ENCODE results near the gene POTEM. TPM values are rescaled to one million over a fixed set of nuclear protein-coding genes. Genes with fewer than 3 reads are reported as not detected.
"Not testable (repeated sequence)": the region's sequence is repeated elsewhere in the genome, so short reads cannot be mapped to it uniquely, and the experiment has no call there.

POTEM gene
- total and polyA plus RNA-seq, 10 of the 15 experiments (the other 5 are each of a cell fraction or from before 2014, with no cell fraction given) = 0.04 TPM; not detected in 9

- H3K9me3 ChIP-seq (replicated peaks; ENCODE audit: control insufficient read depth, insufficient read depth, low read length); DNase-seq (ENCODE audit: low read depth, low spot score); BruUV-seq (replicated peaks); RAD21 ChIA-PET (ENCODE audit: unreplicated experiment); CTCF ChIA-PET; H3K27ac ChIP-seq (ENCODE audit: control insufficient read depth, insufficient read depth); H3K4me3 ChIP-seq; FAIRE-seq; H3K79me2 ChIP-seq (ENCODE audit: control insufficient read depth, insufficient read depth, low read length); H3K36me3 ChIP-seq (ENCODE audit: control insufficient read depth in 2 of 2, insufficient read depth in 2 of 2, low read length in 1 of 2); H3K27me3 ChIP-seq (replicated peaks in 1 of 2; ENCODE audit: control insufficient read depth in 2 of 2, insufficient read depth in 2 of 2, low read length in 1 of 2); H3K4me2 ChIP-seq (ENCODE audit: control insufficient read depth, insufficient read depth); H2AFZ ChIP-seq (ENCODE audit: control insufficient read depth, low read depth, low read length); SMC1A ChIA-PET (ENCODE audit: uncharacterized antibody, unreplicated experiment); H4K20me1 ChIP-seq (ENCODE audit: control insufficient read depth, insufficient read depth); intact Hi-C loops (cut with micrococcal nuclease; ENCODE audit: unreplicated experiment); in situ Hi-C loops (cut with MboI); H3K4me1 ChIP-seq (ENCODE audit: control insufficient read depth, insufficient read depth, low read length); ATAC-seq; H3K9ac ChIP-seq (ENCODE audit: control insufficient read depth, insufficient read depth, low read length); POLR2A ChIA-PET: not testable (repeated sequence)
- WGBS (ENCODE audit: insufficient coverage, insufficient replicate concordance, low lambda C conversion rate, missing lambda C conversion rate) = 43% methylated on average over 2 of the region's 5 CpGs
These were observed 46.1 kb upstream of the POTEM start for GRCh38 chr14:18921055-18921701.

- H3K4me2 ChIP-seq (ENCODE audit: control insufficient read depth, insufficient read depth); SMC1A ChIA-PET (ENCODE audit: uncharacterized antibody, unreplicated experiment); H3K4me3 ChIP-seq; H2AFZ ChIP-seq (ENCODE audit: control insufficient read depth, low read depth, low read length); in situ Hi-C loops (cut with MboI); CTCF ChIA-PET; H3K4me1 ChIP-seq (ENCODE audit: control insufficient read depth, insufficient read depth, low read length); DNase-seq (ENCODE audit: low read depth, low spot score); H4K20me1 ChIP-seq (ENCODE audit: control insufficient read depth, insufficient read depth); H3K36me3 ChIP-seq (ENCODE audit: control insufficient read depth in 2 of 2, insufficient read depth in 2 of 2, low read length in 1 of 2); BruUV-seq (replicated peaks); intact Hi-C loops (cut with micrococcal nuclease; ENCODE audit: unreplicated experiment); POLR2A ChIA-PET; RAD21 ChIA-PET (ENCODE audit: unreplicated experiment); H3K9ac ChIP-seq (ENCODE audit: control insufficient read depth, insufficient read depth, low read length); H3K27ac ChIP-seq (ENCODE audit: control insufficient read depth, insufficient read depth); FAIRE-seq; H3K9me3 ChIP-seq (replicated peaks; ENCODE audit: control insufficient read depth, insufficient read depth, low read length); H3K79me2 ChIP-seq (ENCODE audit: control insufficient read depth, insufficient read depth, low read length); H3K27me3 ChIP-seq (replicated peaks in 1 of 2; ENCODE audit: control insufficient read depth in 2 of 2, insufficient read depth in 2 of 2, low read length in 1 of 2); ATAC-seq: not testable (repeated sequence)
- WGBS (ENCODE audit: insufficient coverage, insufficient replicate concordance, low lambda C conversion rate, missing lambda C conversion rate) = 100% methylated on average over 2 of the region's 9 CpGs
These were observed 30.4 kb upstream of the POTEM start for GRCh38 chr14:18936848-18937247.

GRCh38 chr14:18938733-18939132, 28.5 kb upstream of the POTEM start:
- in situ Hi-C loops (cut with MboI); H3K79me2 ChIP-seq (ENCODE audit: control insufficient read depth, insufficient read depth, low read length); DNase-seq (ENCODE audit: low read depth, low spot score); intact Hi-C loops (cut with micrococcal nuclease; ENCODE audit: unreplicated experiment); POLR2A ChIA-PET; H3K4me1 ChIP-seq (ENCODE audit: control insufficient read depth, insufficient read depth, low read length); RAD21 ChIA-PET (ENCODE audit: unreplicated experiment); CTCF ChIA-PET; H4K20me1 ChIP-seq (ENCODE audit: control insufficient read depth, insufficient read depth); H2AFZ ChIP-seq (ENCODE audit: control insufficient read depth, low read depth, low read length); H3K4me3 ChIP-seq; SMC1A ChIA-PET (ENCODE audit: uncharacterized antibody, unreplicated experiment); BruUV-seq (replicated peaks); H3K27me3 ChIP-seq (replicated peaks in 1 of 2; ENCODE audit: control insufficient read depth in 2 of 2, insufficient read depth in 2 of 2, low read length in 1 of 2); H3K4me2 ChIP-seq (ENCODE audit: control insufficient read depth, insufficient read depth); H3K9me3 ChIP-seq (replicated peaks; ENCODE audit: control insufficient read depth, insufficient read depth, low read length); H3K27ac ChIP-seq (ENCODE audit: control insufficient read depth, insufficient read depth); H3K9ac ChIP-seq (ENCODE audit: control insufficient read depth, insufficient read depth, low read length); H3K36me3 ChIP-seq (ENCODE audit: control insufficient read depth in 2 of 2, insufficient read depth in 2 of 2, low read length in 1 of 2); FAIRE-seq; ATAC-seq: not testable (repeated sequence)
- no CpG with 5 or more reads among the region's 2 CpGs for WGBS (ENCODE audit: insufficient coverage, insufficient replicate concordance, low lambda C conversion rate, missing lambda C conversion rate)

GRCh38 chr14:18949939-18950338, 17.3 kb upstream of the POTEM start:
- H3K36me3 ChIP-seq (ENCODE audit: control insufficient read depth in 2 of 2, insufficient read depth in 2 of 2, low read length in 1 of 2); BruUV-seq (replicated peaks); FAIRE-seq; H3K4me3 ChIP-seq; H3K9me3 ChIP-seq (replicated peaks; ENCODE audit: control insufficient read depth, insufficient read depth, low read length); H3K27ac ChIP-seq (ENCODE audit: control insufficient read depth, insufficient read depth); POLR2A ChIA-PET; RAD21 ChIA-PET (ENCODE audit: unreplicated experiment); H3K4me2 ChIP-seq (ENCODE audit: control insufficient read depth, insufficient read depth); H3K9ac ChIP-seq (ENCODE audit: control insufficient read depth, insufficient read depth, low read length); DNase-seq (ENCODE audit: low read depth, low spot score); H4K20me1 ChIP-seq (ENCODE audit: control insufficient read depth, insufficient read depth); SMC1A ChIA-PET (ENCODE audit: uncharacterized antibody, unreplicated experiment); in situ Hi-C loops (cut with MboI); H2AFZ ChIP-seq (ENCODE audit: control insufficient read depth, low read depth, low read length); CTCF ChIA-PET; H3K4me1 ChIP-seq (ENCODE audit: control insufficient read depth, insufficient read depth, low read length); H3K27me3 ChIP-seq (replicated peaks in 1 of 2; ENCODE audit: control insufficient read depth in 2 of 2, insufficient read depth in 2 of 2, low read length in 1 of 2); ATAC-seq; intact Hi-C loops (cut with micrococcal nuclease; ENCODE audit: unreplicated experiment); H3K79me2 ChIP-seq (ENCODE audit: control insufficient read depth, insufficient read depth, low read length): not testable (repeated sequence)
- 54% methylated on average over 2 of the region's 6 CpGs for WGBS (ENCODE audit: insufficient coverage, insufficient replicate concordance, low lambda C conversion rate, missing lambda C conversion rate)

Data from GM12878 (cell line).